ENCODE measurements around the gene FAM50A.

The FAM50A gene

GRCh38 chrX:154449618-154450017 lies 5.7 kb downstream of the FAM50A start:
- Histone ChIP-seq H3K27ac (ENCODE audit: poor library complexity, severe bottlenecking) (no peak overlapping the region), H3K4me1 (ENCODE audit: insufficient read depth, poor library complexity, severe bottlenecking) (no peaks in the 10 kb centered on the region), H3K9me3 (ENCODE audit: severe bottlenecking) (no peaks in the 10 kb centered on the region), H3K4me3 (ENCODE audit: severe bottlenecking) (no peak overlapping the region), H3K36me3 (ENCODE audit: low read depth) (0 out of 2 replicates have a peak, but pooled peaks cover 3% of the 10 kb centered on the region), H3K27me3 (ENCODE audit: insufficient read depth, poor library complexity, severe bottlenecking) (no peaks in the 10 kb centered on the region)
- TF ChIP-seq, protein P1, sequence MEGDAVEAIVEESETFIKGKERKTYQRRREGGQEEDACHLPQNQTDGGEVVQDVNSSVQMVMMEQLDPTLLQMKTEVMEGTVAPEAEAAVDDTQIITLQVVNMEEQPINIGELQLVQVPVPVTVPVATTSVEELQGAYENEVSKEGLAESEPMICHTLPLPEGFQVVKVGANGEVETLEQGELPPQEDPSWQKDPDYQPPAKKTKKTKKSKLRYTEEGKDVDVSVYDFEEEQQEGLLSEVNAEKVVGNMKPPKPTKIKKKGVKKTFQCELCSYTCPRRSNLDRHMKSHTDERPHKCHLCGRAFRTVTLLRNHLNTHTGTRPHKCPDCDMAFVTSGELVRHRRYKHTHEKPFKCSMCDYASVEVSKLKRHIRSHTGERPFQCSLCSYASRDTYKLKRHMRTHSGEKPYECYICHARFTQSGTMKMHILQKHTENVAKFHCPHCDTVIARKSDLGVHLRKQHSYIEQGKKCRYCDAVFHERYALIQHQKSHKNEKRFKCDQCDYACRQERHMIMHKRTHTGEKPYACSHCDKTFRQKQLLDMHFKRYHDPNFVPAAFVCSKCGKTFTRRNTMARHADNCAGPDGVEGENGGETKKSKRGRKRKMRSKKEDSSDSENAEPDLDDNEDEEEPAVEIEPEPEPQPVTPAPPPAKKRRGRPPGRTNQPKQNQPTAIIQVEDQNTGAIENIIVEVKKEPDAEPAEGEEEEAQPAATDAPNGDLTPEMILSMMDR (IDR thresholded peaks at IDR 0.05; ENCODE audit: poor library complexity, severe bottlenecking): no peak
- ATAC-seq (ENCODE audit: low read depth) (no peak), DNase-seq (ENCODE audit: low spot score) (no peak)

- no peaks in the 10 kb centered on the region for H3K4me1 ChIP-seq (ENCODE audit: insufficient read depth, poor library complexity, severe bottlenecking)
- no peak overlapping the region for H3K27ac ChIP-seq (ENCODE audit: poor library complexity, severe bottlenecking)
- 0 out of 2 replicates have a peak, but pooled peaks cover 3% of the 10 kb centered on the region for H3K36me3 ChIP-seq (ENCODE audit: low read depth)
- H3K27me3 ChIP-seq (ENCODE audit: insufficient read depth, poor library complexity, severe bottlenecking): no peaks in the 10 kb centered on the region
- TF ChIP-seq, protein P1 (IDR thresholded peaks at IDR 0.05; ENCODE audit: poor library complexity, severe bottlenecking): no peak
- no peak overlapping the region for H3K4me3 ChIP-seq (ENCODE audit: severe bottlenecking)
- H3K9me3 ChIP-seq (ENCODE audit: severe bottlenecking): no peaks in the 10 kb centered on the region
- DNase-seq (ENCODE audit: low spot score) (no peak), ATAC-seq (ENCODE audit: low read depth) (no peak)
Observed at GRCh38 chrX:154450312-154450711, 6.4 kb downstream of the FAM50A start.

GRCh38 chrX:154452823-154453222 lies 8.9 kb downstream of the FAM50A start:
- no peaks in the 10 kb centered on the region for H3K4me1 ChIP-seq (ENCODE audit: insufficient read depth, poor library complexity, severe bottlenecking)
- H3K4me3 ChIP-seq (ENCODE audit: severe bottlenecking): no peak overlapping the region
- H3K27ac ChIP-seq (ENCODE audit: poor library complexity, severe bottlenecking): no peak overlapping the region
- TF ChIP-seq, protein P1 (IDR thresholded peaks at IDR 0.05; ENCODE audit: poor library complexity, severe bottlenecking): no peak
- H3K27me3 ChIP-seq (ENCODE audit: insufficient read depth, poor library complexity, severe bottlenecking): no peaks in the 10 kb centered on the region
- ATAC-seq (ENCODE audit: low read depth) (no peak), DNase-seq (ENCODE audit: low spot score) (no peak)
- 0 out of 2 replicates have a peak, but pooled peaks cover 3% of the 10 kb centered on the region for H3K36me3 ChIP-seq (ENCODE audit: low read depth)
- H3K9me3 ChIP-seq (ENCODE audit: severe bottlenecking): no peaks in the 10 kb centered on the region

DNA sequence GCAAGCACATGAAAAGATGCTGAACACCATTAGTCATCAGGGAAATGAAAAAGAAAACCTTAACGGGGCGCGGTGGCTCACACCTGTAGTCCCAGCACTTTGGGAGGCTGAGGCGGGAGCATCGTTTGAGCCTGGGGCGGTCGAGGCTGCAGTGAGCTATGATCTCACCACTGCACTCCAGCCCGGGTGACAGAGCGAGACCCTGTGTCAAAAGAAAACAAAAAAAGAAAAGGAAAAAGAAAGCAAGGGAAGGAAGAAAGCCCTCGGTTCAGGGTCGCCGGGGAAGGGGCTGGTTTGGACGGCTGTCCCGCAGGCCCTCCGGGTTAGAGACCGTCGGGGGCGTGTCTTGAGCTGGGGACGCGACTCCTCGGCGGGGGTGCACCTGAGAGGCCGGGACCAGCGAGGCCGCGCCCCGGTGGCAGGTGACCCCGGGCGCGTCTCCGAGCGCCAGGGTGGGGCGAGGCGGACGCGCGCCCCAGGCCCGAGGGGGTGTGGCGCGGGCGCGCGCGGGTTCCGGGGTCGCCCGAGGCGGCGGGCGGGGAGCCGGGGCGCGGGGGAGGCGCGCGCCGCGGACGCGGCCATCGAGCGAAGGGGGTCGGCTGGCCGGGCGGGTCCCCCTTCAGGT lies 13.7 kb downstream of the FAM50A start:
- Histone ChIP-seq H3K9me3 (ENCODE audit: severe bottlenecking) (no peaks in the 10 kb centered on the region), H3K36me3 (ENCODE audit: low read depth) (peaks cover 11% of the 10 kb centered on the region), H3K27ac (ENCODE audit: poor library complexity, severe bottlenecking) (peak overlapping the region; percentile 60), H3K27me3 (ENCODE audit: insufficient read depth, poor library complexity, severe bottlenecking) (no peaks in the 10 kb centered on the region), H3K4me3 (ENCODE audit: severe bottlenecking) (peak overlapping the region; percentile 90), H3K4me1 (ENCODE audit: insufficient read depth, poor library complexity, severe bottlenecking) (no peaks in the 10 kb centered on the region)
- no peak; the same call in 2 of the 3 replicates for ATAC-seq (ENCODE audit: low read depth)
- no peak for DNase-seq (ENCODE audit: low spot score)
- TF ChIP-seq, protein P1 (IDR thresholded peaks at IDR 0.05; ENCODE audit: poor library complexity, severe bottlenecking): no peak

All from RWPE2 (cell line).